Nephron (organoid): Measurements from ENCODE around the gene HCRTR1.

ENCODE experiments used
- H3K27ac Mint-ChIP-seq, 3 experiments: 2 replicates each; pipeline ENCODE4 v1.8.0; 2020; ENCODE audit warnings: mixed read lengths in 3 of 3, mild to moderate bottlenecking in 2 of 3, moderate library complexity in 1 of 3
- H3K27me3 Mint-ChIP-seq: 2 replicates; pipeline ENCODE4 v1.8.0; 2021; ENCODE audit warnings: low read depth, mild to moderate bottlenecking, moderate library complexity, mixed read lengths
- H3K36me3 Mint-ChIP-seq: 2 replicates; pipeline ENCODE4 v1.8.0; 2020; ENCODE audit warnings: low read depth, mixed read lengths
- H3K4me1 Mint-ChIP-seq: 2 replicates; pipeline ENCODE4 v1.8.0; 2020; ENCODE audit warnings: mixed read lengths
- H3K4me3 Mint-ChIP-seq, 3 experiments: 2 replicates each; pipeline ENCODE4 v1.8.0; 2020; ENCODE audit warnings: mild to moderate bottlenecking in 3 of 3, mixed read lengths in 3 of 3, moderate library complexity in 2 of 3
- H3K9me3 Mint-ChIP-seq: 2 replicates; pipeline ENCODE4 v1.8.0; 2020; ENCODE audit warnings: mixed read lengths
- CTCF ChIP-seq, 3 experiments: fragments of 200-600 bp; sonication (generic); IDR thresholded peaks; one replicate each; pipeline ENCODE4 v1.5.0; 2021; ENCODE audit warnings: antibody characterized with exemption in 3 of 3; ENCODE audit not compliant: unreplicated experiment in 3 of 3

Gene HCRTR1

DNA sequence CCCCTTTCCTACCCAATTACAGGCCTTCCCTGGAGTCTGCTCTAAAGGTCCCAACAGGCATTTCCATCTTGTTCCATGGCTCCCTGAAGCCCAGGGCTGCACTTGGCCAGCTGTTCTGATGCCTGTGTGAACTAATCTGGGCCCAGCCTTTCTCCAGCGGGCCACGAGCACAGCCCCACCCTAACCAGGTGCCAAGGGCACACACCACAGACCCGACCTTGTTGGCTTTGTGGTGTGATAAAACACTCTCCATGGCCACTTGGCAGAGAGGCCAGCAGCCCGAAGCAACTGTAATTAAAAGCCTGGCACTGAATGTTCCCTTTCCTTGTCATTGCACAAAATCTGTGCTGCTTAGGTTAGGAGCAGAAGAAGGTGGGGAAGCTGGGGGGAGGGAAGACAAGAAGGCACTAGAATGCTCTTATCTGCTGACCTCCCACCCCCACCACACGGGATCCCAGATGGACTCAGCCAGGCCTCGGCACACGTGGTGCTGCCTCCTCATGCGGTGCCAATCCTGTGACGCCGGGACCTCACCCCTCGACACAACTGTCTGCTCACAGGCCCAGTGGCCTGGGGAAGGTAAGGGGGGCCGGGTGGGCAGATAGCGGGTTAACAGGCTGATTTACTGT, 9.9 kb downstream of the HCRTR1 start:
- no peaks in the 10 kb centered on the region for H3K9me3 Mint-ChIP-seq
- H3K4me3 Mint-ChIP-seq: no peak overlapping the region
- H3K36me3 Mint-ChIP-seq: peaks cover 24% of the 10 kb centered on the region
- TF ChIP-seq CTCF (IDR thresholded peaks at IDR 0.05; ENCODE audit: unreplicated experiment in 3 of 3): no peak
- H3K27ac Mint-ChIP-seq: peak overlapping the region in 2 of 3 experiments; percentile 31 to 68
- H3K4me1 Mint-ChIP-seq: peaks cover 23% of the 10 kb centered on the region
- peaks cover 4% of the 10 kb centered on the region for H3K27me3 Mint-ChIP-seq

DNA sequence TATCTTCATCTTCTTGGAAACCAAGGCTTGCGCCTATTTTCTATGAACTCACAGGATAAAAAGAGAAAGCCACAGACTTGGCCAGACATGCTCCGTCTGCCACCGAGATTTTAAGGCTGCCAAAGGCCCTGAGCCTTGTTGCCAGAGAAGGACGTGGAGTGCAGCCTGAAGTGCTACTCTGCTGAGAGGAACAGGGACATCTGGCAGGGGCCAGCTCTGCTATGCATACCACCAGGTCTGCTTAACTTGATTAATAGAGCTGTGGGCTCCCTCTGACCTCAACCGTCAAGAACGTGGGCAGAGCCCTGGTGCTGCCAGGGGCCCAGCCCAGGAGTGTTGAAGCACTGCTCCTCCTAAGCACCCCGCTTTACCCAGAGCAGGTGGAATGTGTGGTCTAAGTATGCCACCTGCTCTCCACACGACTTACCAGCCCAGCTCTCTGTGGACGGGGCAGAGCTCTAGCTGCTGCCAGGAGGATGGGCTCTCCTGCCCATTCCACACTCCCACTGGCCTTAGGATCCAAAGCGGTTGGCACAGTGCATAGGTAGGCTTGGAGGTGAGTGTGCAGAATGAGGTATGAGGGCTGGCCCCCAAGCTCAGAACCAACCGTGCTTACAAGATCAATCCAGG, 10.6 kb downstream of the HCRTR1 start:
- no peak overlapping the region for H3K4me3 Mint-ChIP-seq
- H3K27me3 Mint-ChIP-seq: peaks cover 4% of the 10 kb centered on the region
- TF ChIP-seq CTCF (IDR thresholded peaks at IDR 0.05; ENCODE audit: unreplicated experiment in 3 of 3): no peak
- H3K4me1 Mint-ChIP-seq: peaks cover 23% of the 10 kb centered on the region
- H3K36me3 Mint-ChIP-seq: peaks cover 24% of the 10 kb centered on the region
- peak overlapping the region in 2 of 3 experiments; percentile 40 to 68 for H3K27ac Mint-ChIP-seq
- H3K9me3 Mint-ChIP-seq: no peaks in the 10 kb centered on the region

- Mint-ChIP-seq H3K4me3 (no peak overlapping the region), H3K36me3 (peaks cover 24% of the 10 kb centered on the region), H3K4me1 (peaks cover 23% of the 10 kb centered on the region), H3K27ac (no peak overlapping the region), H3K9me3 (no peaks in the 10 kb centered on the region), H3K27me3 (peaks cover 4% of the 10 kb centered on the region)
- no peak for TF ChIP-seq CTCF (IDR thresholded peaks at IDR 0.05; ENCODE audit: unreplicated experiment in 3 of 3)
These were observed 11.6 kb downstream of the HCRTR1 start for GRCh38 chr1:31628931-31629556.

DNA sequence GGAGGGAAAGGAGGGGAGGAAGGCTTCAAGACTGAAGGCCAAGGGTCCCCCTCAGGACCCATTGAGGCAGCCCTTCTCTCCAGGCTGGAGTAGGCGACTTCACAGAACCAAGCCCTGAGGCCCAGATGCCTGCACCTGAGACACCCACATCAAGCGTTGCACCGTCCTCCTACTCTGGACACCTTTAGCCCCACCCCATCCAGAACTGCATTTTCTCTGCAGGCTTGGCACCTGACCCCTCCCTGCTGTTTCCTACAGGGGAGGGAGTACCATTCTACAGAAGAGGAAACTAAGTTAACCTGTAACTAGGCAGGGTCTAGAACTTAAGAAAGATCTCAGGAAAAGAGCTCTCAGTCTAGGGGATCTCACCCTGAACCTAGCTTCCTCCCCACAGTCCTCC, 15.2 kb downstream of the HCRTR1 start:
- no peak overlapping the region for H3K4me3 Mint-ChIP-seq
- TF ChIP-seq CTCF (IDR thresholded peaks at IDR 0.05; ENCODE audit: unreplicated experiment in 3 of 3): no peak
- no peaks in the 10 kb centered on the region for H3K9me3 Mint-ChIP-seq
- H3K4me1 Mint-ChIP-seq: peaks cover 17% of the 10 kb centered on the region
- no peak overlapping the region for H3K27ac Mint-ChIP-seq
- peaks cover 26% of the 10 kb centered on the region for H3K36me3 Mint-ChIP-seq
- H3K27me3 Mint-ChIP-seq: no peaks in the 10 kb centered on the region

DNA sequence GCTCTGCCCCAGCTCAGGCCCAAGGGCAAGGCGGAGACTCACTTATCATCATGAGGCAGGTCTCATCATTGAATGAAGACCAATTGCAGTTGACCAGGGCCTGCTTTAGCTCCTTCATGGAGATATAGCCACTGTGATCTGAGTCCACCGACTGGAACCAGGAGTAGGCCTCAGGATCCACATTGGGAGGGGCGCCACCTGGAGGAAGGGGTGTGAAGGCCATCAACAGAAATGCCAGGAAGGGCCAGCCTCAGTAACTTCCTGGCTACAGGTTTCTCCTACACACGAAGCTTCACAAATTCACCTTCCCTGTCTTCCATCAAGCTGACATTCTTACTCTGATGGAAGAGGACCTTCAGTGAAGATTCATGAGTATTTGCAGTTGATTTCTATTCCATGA, 15.6 kb downstream of the HCRTR1 start:
- Mint-ChIP-seq H3K9me3 (no peaks in the 10 kb centered on the region), H3K36me3 (peaks cover 24% of the 10 kb centered on the region), H3K27me3 (no peaks in the 10 kb centered on the region), H3K4me1 (peaks cover 17% of the 10 kb centered on the region), H3K4me3 (no peak overlapping the region), H3K27ac (no peak overlapping the region)
- no peak for TF ChIP-seq CTCF (IDR thresholded peaks at IDR 0.05; ENCODE audit: unreplicated experiment in 3 of 3)
